Activated CD8-positive, alpha-beta memory T cell treated with anti-CD3 and anti-CD28 coated beads, Interleukin-2, amount 50 U/mL, for 24 hours (primary cell): ENCODE measurements around the gene POMT1.
"Not testable (repeated sequence)": the region's sequence is repeated elsewhere in the genome, so short reads cannot be mapped to it uniquely, and the experiment has no call there.

Experiments
- DNase-seq: peaks from one replicate; pipeline ENCODE4 v3.0.0-alpha.2; 2020; ENCODE audit errors: extremely low read depth

Gene POMT1

GRCh38 chr9:131524665-131525315, 22.1 kb downstream of the POMT1 start:
- no peak for DNase-seq

- DNase-seq = no peak
These were observed 23.2 kb downstream of the POMT1 start for GRCh38 chr9:131525643-131526565.

- DNase-seq = no peak
These were observed 25.5 kb downstream of the POMT1 start for GRCh38 chr9:131528186-131528585.

GRCh38 chr9:131528886-131529505, 26.3 kb downstream of the POMT1 start:
- no peak for DNase-seq

- DNase-seq = no peak
These were observed 27.2 kb downstream of the POMT1 start for GRCh38 chr9:131529597-131530545.

GRCh38 chr9:131530546-131530919, 27.8 kb downstream of the POMT1 start:
- no peak for DNase-seq

- DNase-seq = no peak
These were observed 28.5 kb downstream of the POMT1 start, which contains the start of gene UCK1 for GRCh38 chr9:131530920-131531832. UCK1 (minus strand) TSS chr9:131531263; CDS start chr9:131531174, 89 bp downstream.

GRCh38 chr9:131534721-131535237, 32.1 kb downstream of the POMT1 start:
- no peak for DNase-seq

- no peak for DNase-seq
These were observed 35.2 kb downstream of the POMT1 start for GRCh38 chr9:131537946-131538345.

- no peak for DNase-seq
These were observed 36.7 kb downstream of the POMT1 start for GRCh38 chr9:131539223-131539923.

- no peak for DNase-seq
These were observed 40.4 kb downstream of the POMT1 start for GRCh38 chr9:131543141-131543540.

GRCh38 chr9:131545003-131545785, 42.5 kb downstream of the POMT1 start, which contains the start of gene PRRT1B:
PRRT1B (plus strand) TSS chr9:131545523; CDS start chr9:131545616, 93 bp downstream.
- DNase-seq = no peak

GRCh38 chr9:131545786-131546335, 43.1 kb downstream of the POMT1 start:
- DNase-seq = no peak

- no peak for DNase-seq
These were observed 43.8 kb downstream of the POMT1 start for GRCh38 chr9:131546336-131547084.

GRCh38 chr9:131549186-131549585, 46.5 kb downstream of the POMT1 start:
- not testable (repeated sequence) for DNase-seq

- not testable (repeated sequence) for DNase-seq
These were observed 47.7 kb downstream of the POMT1 start for GRCh38 chr9:131550465-131550864.

- no peak for DNase-seq
These were observed 49.3 kb downstream of the POMT1 start for GRCh38 chr9:131552030-131552429.
